ENCODE measurements around the gene MORC1.

Gene MORC1

DNA sequence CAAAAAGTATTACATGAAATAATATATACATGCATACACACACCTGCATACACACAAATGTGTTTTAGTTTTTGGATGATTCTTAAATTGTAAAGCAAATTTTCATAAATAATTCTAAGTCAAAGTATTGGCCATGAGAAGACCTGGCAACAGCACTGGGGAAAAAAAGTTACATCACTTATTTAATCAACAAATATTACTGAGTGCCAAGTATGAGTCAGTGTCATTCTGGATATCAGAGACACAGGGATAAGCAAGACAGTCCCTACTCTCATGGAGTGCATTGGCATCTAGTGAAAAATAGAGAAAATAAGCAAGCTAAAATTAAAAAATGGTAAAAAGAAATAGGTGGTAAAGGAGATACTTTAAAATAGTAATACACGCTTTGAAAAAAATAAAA is 134.9 kb downstream of the MORC1 start:
- no peak for DNase-seq (ENCODE audit: extremely low read depth, low read depth)
- TF ChIP-seq, protein P1, sequence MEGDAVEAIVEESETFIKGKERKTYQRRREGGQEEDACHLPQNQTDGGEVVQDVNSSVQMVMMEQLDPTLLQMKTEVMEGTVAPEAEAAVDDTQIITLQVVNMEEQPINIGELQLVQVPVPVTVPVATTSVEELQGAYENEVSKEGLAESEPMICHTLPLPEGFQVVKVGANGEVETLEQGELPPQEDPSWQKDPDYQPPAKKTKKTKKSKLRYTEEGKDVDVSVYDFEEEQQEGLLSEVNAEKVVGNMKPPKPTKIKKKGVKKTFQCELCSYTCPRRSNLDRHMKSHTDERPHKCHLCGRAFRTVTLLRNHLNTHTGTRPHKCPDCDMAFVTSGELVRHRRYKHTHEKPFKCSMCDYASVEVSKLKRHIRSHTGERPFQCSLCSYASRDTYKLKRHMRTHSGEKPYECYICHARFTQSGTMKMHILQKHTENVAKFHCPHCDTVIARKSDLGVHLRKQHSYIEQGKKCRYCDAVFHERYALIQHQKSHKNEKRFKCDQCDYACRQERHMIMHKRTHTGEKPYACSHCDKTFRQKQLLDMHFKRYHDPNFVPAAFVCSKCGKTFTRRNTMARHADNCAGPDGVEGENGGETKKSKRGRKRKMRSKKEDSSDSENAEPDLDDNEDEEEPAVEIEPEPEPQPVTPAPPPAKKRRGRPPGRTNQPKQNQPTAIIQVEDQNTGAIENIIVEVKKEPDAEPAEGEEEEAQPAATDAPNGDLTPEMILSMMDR (IDR thresholded peaks at IDR 0.05; ENCODE audit: low read depth, low read length, missing control alignments) = no peak
- no peak overlapping the region for H3K4me3 ChIP-seq (replicated peaks; ENCODE audit: low read depth, low read length)

DNA sequence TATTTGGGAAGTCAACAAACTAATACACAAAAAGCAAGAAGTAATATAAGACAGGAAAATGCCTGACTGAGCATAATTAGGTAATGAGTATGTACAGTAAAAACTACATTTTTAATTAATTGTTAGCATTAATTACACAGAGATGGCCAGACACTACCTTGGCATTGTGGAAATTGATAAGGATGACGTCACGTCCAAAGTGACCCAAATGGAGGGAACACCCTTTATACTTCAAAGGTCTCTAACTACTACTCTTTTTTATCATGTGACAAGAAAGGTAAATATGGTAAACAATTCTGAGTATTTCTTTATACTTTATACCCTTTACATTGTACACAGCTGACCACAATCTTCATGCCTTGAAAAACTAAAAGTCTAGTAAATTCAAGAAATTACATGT is 141.9 kb downstream of the MORC1 start:
- no peak overlapping the region for H3K4me3 ChIP-seq (replicated peaks; ENCODE audit: low read depth, low read length)
- TF ChIP-seq, protein P1 (IDR thresholded peaks at IDR 0.05; ENCODE audit: low read depth, low read length, missing control alignments) = no peak
- DNase-seq (ENCODE audit: extremely low read depth, low read depth) = no peak

DNA sequence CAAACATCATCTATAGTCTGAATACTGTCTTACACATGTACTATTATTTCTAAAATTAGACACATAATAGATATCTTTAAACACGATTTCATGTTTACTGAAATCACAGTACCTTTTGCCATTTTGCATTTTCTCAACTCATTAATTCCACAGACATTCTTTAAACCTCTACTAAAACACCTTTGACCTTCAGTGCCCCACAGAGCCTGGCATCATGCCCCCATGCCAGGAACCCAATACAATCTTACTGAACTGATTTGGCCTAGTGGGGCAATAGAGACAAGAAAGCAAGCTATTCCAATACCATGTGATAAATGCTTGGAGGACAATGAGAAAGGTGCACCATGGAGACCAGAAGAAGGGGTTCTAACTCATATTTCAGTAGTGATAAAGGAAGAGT is 144.9 kb downstream of the MORC1 start:
- DNase-seq (ENCODE audit: extremely low read depth, low read depth) = no peak
- no peak overlapping the region for H3K4me3 ChIP-seq (replicated peaks; ENCODE audit: low read depth, low read length)
- TF ChIP-seq, protein P1 (IDR thresholded peaks at IDR 0.05; ENCODE audit: low read depth, low read length, missing control alignments) = no peak

DNA sequence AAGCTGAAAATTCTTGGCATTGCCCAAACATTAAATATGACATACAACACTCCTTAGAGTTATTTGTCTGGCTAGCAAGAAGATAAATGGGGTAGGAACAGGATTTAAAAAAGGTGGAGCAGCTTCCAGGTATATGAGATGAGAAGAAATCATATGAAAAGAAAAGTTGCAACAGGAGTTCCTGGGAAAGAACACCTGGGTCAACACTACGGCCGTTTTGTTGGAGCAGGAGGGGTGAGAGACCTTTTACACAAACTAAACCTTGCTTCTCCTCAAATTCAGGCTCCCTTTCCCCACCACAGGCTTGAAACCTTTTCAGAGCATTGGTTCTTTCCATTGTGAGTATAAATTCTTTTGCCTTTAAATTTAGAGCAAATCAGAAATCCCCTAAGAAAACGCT is 145.5 kb downstream of the MORC1 start:
- TF ChIP-seq, protein P1 (IDR thresholded peaks at IDR 0.05; ENCODE audit: low read depth, low read length, missing control alignments) = no peak
- DNase-seq (ENCODE audit: extremely low read depth, low read depth) = no peak
- H3K4me3 ChIP-seq (replicated peaks; ENCODE audit: low read depth, low read length) = no peak overlapping the region

DNA sequence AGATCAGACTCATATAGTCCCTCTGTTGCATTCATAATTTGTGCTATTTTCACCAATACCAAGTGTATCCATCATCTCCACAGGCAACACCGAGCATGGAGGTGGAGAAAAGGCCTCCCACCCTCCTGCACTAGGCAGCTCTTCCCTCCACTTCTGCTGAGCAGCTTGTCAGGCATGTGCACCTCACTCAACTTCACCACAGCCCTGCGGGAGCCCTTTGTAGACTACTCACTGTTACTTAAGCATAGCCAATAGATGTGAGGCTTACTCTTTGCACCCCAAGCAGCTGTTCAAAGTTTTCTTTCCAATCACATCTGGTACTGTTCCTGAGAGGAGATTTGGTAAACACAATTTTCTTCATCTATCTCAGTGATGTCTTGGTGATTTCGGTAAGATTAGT is 147.4 kb downstream of the MORC1 start:
- DNase-seq (ENCODE audit: extremely low read depth, low read depth) = no peak
- no peak overlapping the region for H3K4me3 ChIP-seq (replicated peaks; ENCODE audit: low read depth, low read length)

DNA sequence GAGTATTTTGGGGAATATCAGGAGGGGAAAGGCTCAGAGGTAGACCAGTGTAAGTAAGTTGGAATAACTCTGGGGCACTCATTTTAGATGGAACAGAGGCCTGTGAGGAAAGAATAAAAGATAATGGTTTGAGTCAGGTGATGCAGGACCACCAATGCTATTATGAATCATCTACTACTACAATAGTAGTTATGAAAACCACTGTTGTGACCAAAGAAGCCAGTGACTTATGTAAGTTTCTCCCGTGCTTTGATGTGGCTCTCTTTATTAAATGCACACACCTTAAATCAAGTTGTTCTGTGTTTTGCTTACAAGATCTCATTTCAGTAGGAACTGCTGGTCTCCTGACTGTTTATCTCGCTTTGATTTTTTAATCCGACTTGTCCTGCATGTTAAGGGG is 151.2 kb downstream of the MORC1 start:
- DNase-seq (ENCODE audit: extremely low read depth, low read depth) = no peak
- no peak overlapping the region for H3K4me3 ChIP-seq (replicated peaks; ENCODE audit: low read depth, low read length)
- TF ChIP-seq, protein P1 (IDR thresholded peaks at IDR 0.05; ENCODE audit: low read depth, low read length, missing control alignments) = no peak

More for the DNA sequence above, 147.4 kb downstream of the MORC1 start:
- TF ChIP-seq, protein P1 (IDR thresholded peaks at IDR 0.05; ENCODE audit: low read depth, low read length, missing control alignments) = no peak

DNA sequence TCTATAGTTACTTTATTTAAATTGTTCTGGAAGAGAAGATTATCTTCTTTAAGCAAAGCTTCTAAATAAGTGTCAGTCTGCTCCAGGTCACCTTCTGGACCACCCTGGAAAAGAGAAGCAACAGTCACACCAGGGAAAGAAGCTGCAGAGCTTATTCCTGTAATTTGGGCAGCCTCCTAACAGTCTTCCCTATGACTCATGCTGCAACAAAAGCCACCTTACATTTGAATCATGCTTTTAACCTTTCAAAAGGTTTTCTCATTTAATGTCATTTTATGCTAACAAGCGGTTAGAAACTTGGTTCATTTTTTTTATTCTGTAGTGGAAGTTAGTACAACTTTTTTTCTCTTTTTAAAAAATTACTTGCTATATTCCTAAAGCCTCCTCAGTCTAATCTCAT is 158.9 kb downstream of the MORC1 start:
- H3K4me3 ChIP-seq (replicated peaks; ENCODE audit: low read depth, low read length) = no peak overlapping the region
- no peak for DNase-seq (ENCODE audit: extremely low read depth, low read depth)
- TF ChIP-seq, protein P1 (IDR thresholded peaks at IDR 0.05; ENCODE audit: low read depth, low read length, missing control alignments) = no peak
